IMR-90 (cell line): ENCODE measurements around the gene MOB1A. TPM values are rescaled to one million over a fixed set of nuclear protein-coding genes. Genes with fewer than 3 reads are reported as not detected.
"Not testable (repeated sequence)": the region's sequence is repeated elsewhere in the genome, so short reads cannot be mapped to it uniquely, and the experiment has no call there.

Source experiments
- ATAC-seq: fragments of 200-7000 bp; cut with Tn5 transposase; 2 replicates; pipeline ENCODE4 v1.9.1; 2020; ENCODE audit warnings: low read depth, mild to moderate bottlenecking, moderate library complexity
- BruUV-seq: library from RNA; stranded (reverse); fragments of 400-500 nt; replicated peaks from 2 replicates; lab custom pipeline; 2021; lab: Mats Ljungman, UMichigan
- CTCF ChIA-PET: fragments of 300-600 bp; formaldehyde crosslinking; extraction: SDS; loops from one replicate; lab custom pipeline; 2021; ENCODE audit warnings: antibody characterized with exemption; lab: Yijun Ruan, JAX
- POLR2A ChIA-PET: fragments of 300-600 bp; sonication (Branson Sonifier 250); formaldehyde crosslinking; loops from one replicate; lab custom pipeline; 2022; ENCODE audit warnings: antibody characterized with exemption; ENCODE audit not compliant: unreplicated experiment; lab: Charles Lee
- DNase-seq: peaks from one replicate; pipeline ENCODE4 v3.0.0; 2013
- H2AFZ ChIP-seq: replicated peaks from 2 replicates; pipeline ENCODE3; 2013; ENCODE audit warnings: low read length, mild to moderate bottlenecking; ENCODE audit not compliant: poor library complexity
- H2AK5ac ChIP-seq: 2 replicates; pipeline ENCODE4 v1.6.1; 2013; ENCODE audit warnings: low read depth, low read length, inconsistent platforms
- H2AK9ac ChIP-seq: replicated peaks from 2 replicates; pipeline ENCODE3; 2013; ENCODE audit warnings: mild to moderate bottlenecking, low read depth, low read length, moderate library complexity; ENCODE audit not compliant: poor library complexity
- H2BK120ac ChIP-seq: 2 replicates; pipeline ENCODE4 v1.6.1; 2013; ENCODE audit warnings: low read depth, low read length, inconsistent platforms
- H2BK15ac ChIP-seq: 3 replicates; pipeline ENCODE4 v1.6.1; 2013; ENCODE audit warnings: low read depth, low read length, inconsistent platforms
- H2BK20ac ChIP-seq: 2 replicates; pipeline ENCODE4 v1.6.1; 2013; ENCODE audit warnings: low read depth, mild to moderate bottlenecking, inconsistent platforms, low read length, moderate library complexity
- H2BK5ac ChIP-seq: 2 replicates; pipeline ENCODE4 v1.6.1; 2013; ENCODE audit warnings: mild to moderate bottlenecking, low read depth, low read length, inconsistent platforms; ENCODE audit not compliant: poor library complexity, severe bottlenecking
- H3K14ac ChIP-seq: replicated peaks from 2 replicates; pipeline ENCODE4 v1.6.1; 2013; ENCODE audit warnings: low read depth, low read length, inconsistent platforms
- H3K18ac ChIP-seq: 2 replicates; pipeline ENCODE4 v1.6.1; 2013; ENCODE audit warnings: low read depth, low read length, control low read depth
- H3K23ac ChIP-seq: 2 replicates; pipeline ENCODE4 v1.6.1; 2013; ENCODE audit warnings: low read depth, low read length, inconsistent platforms
- H3K27ac ChIP-seq: 2 replicates; pipeline ENCODE4 v1.5.1; 2013; ENCODE audit warnings: mild to moderate bottlenecking, control low read depth, low read length; ENCODE audit not compliant: insufficient read depth
- H3K27me3 ChIP-seq: 2 replicates; pipeline ENCODE4 v1.6.1; 2013; ENCODE audit warnings: low read length; ENCODE audit not compliant: control insufficient read depth, insufficient read depth
- H3K36me3 ChIP-seq: 2 replicates; pipeline ENCODE4 v1.6.1; 2013; ENCODE audit warnings: low read length, mixed read lengths; ENCODE audit not compliant: control insufficient read depth, insufficient read depth
- H3K4ac ChIP-seq: 2 replicates; pipeline ENCODE4 v1.6.1; 2013; ENCODE audit warnings: low read depth, low read length, inconsistent platforms
- H3K4me1 ChIP-seq: 2 replicates; pipeline ENCODE4 v1.6.1; 2013; ENCODE audit warnings: low read length, mixed read lengths; ENCODE audit not compliant: control insufficient read depth, insufficient read depth
- H3K4me2 ChIP-seq: 2 replicates; pipeline ENCODE4 v1.6.1; 2013; ENCODE audit warnings: low read depth, mild to moderate bottlenecking, control low read depth, low read length, moderate library complexity
- H3K4me3 ChIP-seq: 2 replicates; pipeline ENCODE4 v1.5.1; 2013; ENCODE audit warnings: low read depth, mild to moderate bottlenecking, control low read depth, low read length, moderate library complexity; ENCODE audit not compliant: insufficient read depth
- H3K56ac ChIP-seq: 2 replicates; pipeline ENCODE4 v1.6.1; 2013; ENCODE audit warnings: low read length, inconsistent platforms; ENCODE audit not compliant: insufficient read depth; ENCODE audit errors: extremely low read depth
- H3K79me1 ChIP-seq, 2 experiments: 2 replicates each; pipeline ENCODE4 v1.6.1; 2013; ENCODE audit warnings: low read length in 2 of 2, inconsistent platforms in 1 of 2, low read depth in 1 of 2
- H3K9ac ChIP-seq: 2 replicates; pipeline ENCODE4 v1.6.1; 2013; ENCODE audit warnings: low read depth, low read length, control low read depth
- H3K9me1 ChIP-seq: 2 replicates; pipeline ENCODE4 v1.6.1; 2013; ENCODE audit warnings: low read length, inconsistent platforms; ENCODE audit not compliant: insufficient read depth
- H3K9me3 ChIP-seq: 2 replicates; pipeline ENCODE4 v1.6.1; 2013; ENCODE audit warnings: low read length; ENCODE audit not compliant: control insufficient read depth, insufficient read depth
- H4K20me1 ChIP-seq: 2 replicates; pipeline ENCODE4 v1.6.1; 2013; ENCODE audit warnings: low read length, inconsistent platforms; ENCODE audit not compliant: insufficient read depth
- H4K5ac ChIP-seq: 2 replicates; pipeline ENCODE4 v1.6.1; 2013; ENCODE audit warnings: mild to moderate bottlenecking, low read depth, low read length, control low read depth
- H4K8ac ChIP-seq, 2 experiments: 2 replicates each; pipeline ENCODE4 v1.6.1; 2013; ENCODE audit warnings: low read depth in 2 of 2, low read length in 2 of 2, control low read depth in 1 of 2, inconsistent platforms in 1 of 2
- H4K91ac ChIP-seq: 2 replicates; pipeline ENCODE4 v1.6.1; 2013; ENCODE audit warnings: low read depth, low read length, inconsistent platforms; ENCODE audit not compliant: insufficient read depth
- WGBS, 2 experiments: methylation state at CpG; one replicate each; pipeline versions ENCODE4 v1.1.5 to v1.1.7; 2013; ENCODE audit warnings: missing lambda C conversion rate in 2 of 2; ENCODE audit not compliant: insufficient read length in 1 of 2; ENCODE audit errors: extremely low coverage in 2 of 2; 5-methylcytosine and 5-hydroxymethylcytosine counted together
- dilution Hi-C: fragments of 300-500 bp; cut with HindIII; formaldehyde crosslinking; loops from one replicate; pipeline ENCODE4 v1.14.3; 2018; ENCODE audit warnings: low sequenced_read_pairs; ENCODE audit not compliant: unreplicated experiment
- in situ Hi-C: fragments of 300-500 bp; cut with MboI; formaldehyde crosslinking; loops from 3 replicates; pipeline ENCODE4 v1.14.3; 2019; ENCODE audit warnings: low sequenced_read_pairs, inconsistent platforms, mixed read lengths
- intact Hi-C: fragments of 100-400 bp; cut with micrococcal nuclease; formaldehyde crosslinking; loops from 2 replicates; pipeline ENCODE4 v1.10.0; 2022
- polyA plus RNA-seq, 3 experiments: library from polyadenylated mRNA; depleted of rRNA; stranded (reverse); fragments of >200 nt; gene quantifications; 2 replicates each; pipeline ENCODE4 v1.2.3, GENCODE V29; 2012; ENCODE audit warnings: low replicate concordance in 1 of 3
- total RNA-seq: library from RNA; depleted of rRNA; stranded (reverse); fragments of >200 nt; gene quantifications from 2 replicates; pipeline ENCODE4 v1.2.3, GENCODE V29; 2012

Gene MOB1A
- total and polyA plus RNA-seq, 2 of the 4 experiments (the other 2 are of a cell fraction), result 21.0 to 60.8 TPM

DNA sequence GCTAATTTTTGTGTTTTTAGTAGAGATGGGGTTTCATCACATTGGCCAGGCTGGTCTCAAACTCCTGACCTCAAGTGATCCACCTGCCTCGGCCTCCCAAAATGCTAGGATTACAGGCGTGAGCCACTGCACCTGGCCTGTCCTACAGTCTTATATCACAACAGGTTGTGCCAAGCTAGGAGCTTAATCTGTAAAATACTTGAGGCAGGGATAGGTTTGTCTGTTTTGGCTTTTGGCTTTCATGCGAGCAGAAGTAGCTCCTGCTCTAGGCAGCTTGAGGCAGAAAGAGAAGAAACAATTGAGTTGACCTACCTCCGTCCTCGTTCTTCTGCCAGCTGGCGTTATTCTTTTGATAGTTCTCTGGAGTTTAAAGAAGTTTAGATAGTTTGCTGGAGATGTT is 37.1 kb upstream of the MOB1A start:
- peaks cover 42% of the 10 kb centered on the region for H3K36me3 ChIP-seq

More for the DNA sequence above, 37.1 kb upstream of the MOB1A start:
- H3K4me1 ChIP-seq, H2BK120ac ChIP-seq, H3K4me2 ChIP-seq, H3K9ac ChIP-seq, H3K4ac ChIP-seq, H2AFZ ChIP-seq, POLR2A ChIA-PET, H3K27ac ChIP-seq, H3K9me1 ChIP-seq, DNase-seq, H2BK5ac ChIP-seq, ATAC-seq, H2AK9ac ChIP-seq, in situ Hi-C loops, H4K8ac ChIP-seq, CTCF ChIA-PET, H2AK5ac ChIP-seq, H2BK20ac ChIP-seq, intact Hi-C loops, H4K91ac ChIP-seq, H3K18ac ChIP-seq, H3K56ac ChIP-seq, dilution Hi-C loops, BruUV-seq, H2BK15ac ChIP-seq, H4K5ac ChIP-seq, H3K23ac ChIP-seq, H3K14ac ChIP-seq, H3K27me3 ChIP-seq, H3K4me3 ChIP-seq, H3K9me3 ChIP-seq: not testable (repeated sequence)
- H3K79me1 ChIP-seq, result peaks cover 10 to 32% of the 10 kb centered on the region in 2 experiments
- peaks cover 10% of the 10 kb centered on the region for H4K20me1 ChIP-seq
- WGBS, 2 experiments, result no CpG with 5 or more reads among the region's 6 CpGs
